GM12874 (cell line): Measurements from ENCODE around the gene CLEC1B.

Experiments used
- CTCF ChIP-seq: IDR thresholded peaks from 2 replicates; pipeline ENCODE4 v1.5.1; 2011; ENCODE audit warnings: low read depth, mild to moderate bottlenecking, control low read depth, low read length, moderate library complexity; ENCODE audit not compliant: insufficient read depth

The CLEC1B gene

GRCh38 chr12:9999016-9999415 is at the start of gene CLEC1B:
TSS of gene CLEC1B (minus strand) at chr12:9999121. CDS start at chr12:9999100, 21 bp downstream.
- no peak for TF ChIP-seq CTCF

GRCh38 chr12:10048526-10048925 is 49.6 kb upstream of the CLEC1B start:
- TF ChIP-seq CTCF: no peak

- TF ChIP-seq CTCF: no peak
Observed at GRCh38 chr12:10042167-10042566, 43.2 kb upstream of the CLEC1B start.

GRCh38 chr12:10033783-10034545 is 35.0 kb upstream of the CLEC1B start:
- no peak for TF ChIP-seq CTCF

GRCh38 chr12:10031771-10032175 is 32.9 kb upstream of the CLEC1B start:
- no peak for TF ChIP-seq CTCF

GRCh38 chr12:10031321-10031720 is 32.4 kb upstream of the CLEC1B start:
- no peak for TF ChIP-seq CTCF

- TF ChIP-seq CTCF: no peak
Observed at GRCh38 chr12:10030446-10030845, 31.5 kb upstream of the CLEC1B start, which contains the start of gene CLEC9A. TSS of gene CLEC9A (plus strand) at chr12:10030682. CDS start at chr12:10052688, 22,006 bp downstream.

GRCh38 chr12:10027721-10028120 is 28.8 kb upstream of the CLEC1B start:
- no peak for TF ChIP-seq CTCF
